HepG2 (cell line): Measurements from ENCODE around the gene FECH. TPM values are rescaled to one million over a fixed set of nuclear protein-coding genes. Genes with fewer than 3 reads are reported as not detected.

Source experiments
- CCDC6 ChIP-seq: sonication (generic); formaldehyde crosslinking; IDR thresholded peaks from 2 replicates; pipeline ENCODE4 v1.8.1; 2022; ENCODE audit warnings: mild to moderate bottlenecking, missing genetic modification reagents, moderate library complexity
- FOXA1 ChIP-seq, 2 experiments: fragments of 450-650 bp in 1 of 2; sonication (generic) in 1 of 2; formaldehyde crosslinking in 1 of 2; IDR thresholded peaks; 2 replicates each; pipeline versions ENCODE4 v1.4.0 to v1.6.1; 2016 to 2020; ENCODE audit warnings: missing genetic modification reagents in 1 of 2
- JUND ChIP-seq: sonication (generic); formaldehyde crosslinking; IDR thresholded peaks from 2 replicates; pipeline ENCODE4 v1.8.0; 2022; ENCODE audit warnings: mild to moderate bottlenecking, missing genetic modification reagents
- MAFK ChIP-seq, 2 experiments: IDR thresholded peaks in 1 of 2; conservative IDR thresholded peaks in 1 of 2; 2 replicates each; pipeline ENCODE4 v1.6.1; 2011; ENCODE audit warnings: improper control_type of control experiment in 2 of 2, low read length in 2 of 2
- POGZ ChIP-seq: sonication (generic); formaldehyde crosslinking; IDR thresholded peaks from 2 replicates; pipeline ENCODE4 v1.4.0; 2020; ENCODE audit warnings: mild to moderate bottlenecking, missing genetic modification reagents
- REL ChIP-seq: sonication (generic); formaldehyde crosslinking; conservative IDR thresholded peaks from 2 replicates; pipeline ENCODE4 v1.8.0; 2022; ENCODE audit warnings: mild to moderate bottlenecking, missing genetic modification reagents, moderate library complexity
- RFX5 ChIP-seq: IDR thresholded peaks from 2 replicates; pipeline ENCODE4 v1.6.1; 2011; ENCODE audit warnings: low read depth, low read length, improper control_type of control experiment
- SALL1 ChIP-seq: sonication (generic); formaldehyde crosslinking; IDR thresholded peaks from 2 replicates; pipeline ENCODE4 v1.8.0; 2022; ENCODE audit warnings: mild to moderate bottlenecking, missing genetic modification reagents
- SIX1 ChIP-seq: sonication (generic); formaldehyde crosslinking; IDR thresholded peaks from 2 replicates; pipeline ENCODE4 v1.4.0; 2020; ENCODE audit warnings: missing genetic modification reagents, borderline replicate concordance
- SNRNP70 ChIP-seq: fragments of 200-400 bp; formaldehyde crosslinking; IDR thresholded peaks from 2 replicates; pipeline ENCODE4 v1.6.1; 2017; ENCODE audit warnings: mild to moderate bottlenecking, low read depth, low read length, moderate library complexity
- SOX6 ChIP-seq, 2 experiments: fragments of 450-650 bp in 1 of 2; sonication (generic) in 1 of 2; formaldehyde crosslinking in 1 of 2; IDR thresholded peaks; 2 replicates each; pipeline versions ENCODE4 v1.4.0 to v1.6.1; 2017 to 2020; ENCODE audit warnings: antibody characterized with exemption in 1 of 2, mild to moderate bottlenecking in 1 of 2, missing genetic modification reagents in 1 of 2
- SYNCRIP ChIP-seq: fragments of 200-400 bp; formaldehyde crosslinking; IDR thresholded peaks from 2 replicates; pipeline ENCODE4 v1.6.1; 2018; ENCODE audit warnings: mild to moderate bottlenecking, low read depth, low read length; ENCODE audit not compliant: insufficient read depth
- TRIM22 ChIP-seq: fragments of 450-650 bp; IDR thresholded peaks from 2 replicates; pipeline ENCODE4 v1.6.1; 2017
- XRCC5 ChIP-seq: fragments of 200-400 bp; formaldehyde crosslinking; optimal IDR thresholded peaks from 2 replicates; pipeline ENCODE3; 2017; ENCODE audit warnings: mild to moderate bottlenecking, low read length
- ZBTB21 ChIP-seq: sonication (generic); formaldehyde crosslinking; IDR thresholded peaks from 2 replicates; pipeline ENCODE4 v1.4.0; 2020; ENCODE audit warnings: missing genetic modification reagents
- ZNF138 ChIP-seq: sonication (generic); formaldehyde crosslinking; IDR thresholded peaks from 2 replicates; pipeline ENCODE4 v1.5.0; 2020; ENCODE audit warnings: mild to moderate bottlenecking, low read depth, missing genetic modification reagents
- ZNF337 ChIP-seq: sonication (generic); formaldehyde crosslinking; IDR thresholded peaks from 2 replicates; pipeline ENCODE4 v1.5.1; 2020; ENCODE audit warnings: missing genetic modification reagents, low read depth, mild to moderate bottlenecking, borderline replicate concordance
- ZNF362 ChIP-seq: sonication (generic); formaldehyde crosslinking; IDR thresholded peaks from 2 replicates; pipeline ENCODE4 v1.4.0; 2020; ENCODE audit warnings: missing genetic modification reagents, mild to moderate bottlenecking, borderline replicate concordance
- ZNF605 ChIP-seq: sonication (generic); formaldehyde crosslinking; IDR thresholded peaks from 2 replicates; pipeline ENCODE4 v1.8.0; 2022; ENCODE audit warnings: mild to moderate bottlenecking, missing genetic modification reagents
- ZNF883 ChIP-seq: sonication (generic); formaldehyde crosslinking; IDR thresholded peaks from 2 replicates; pipeline ENCODE4 v1.5.1; 2020; ENCODE audit warnings: mild to moderate bottlenecking, missing genetic modification reagents; ENCODE audit errors: not compliant biosample characterization
- polyA plus RNA-seq, 8 experiments: library from polyadenylated mRNA; depleted of rRNA in 3 of 8; stranded (reverse) in 7 of 8; unstranded in 1 of 8; fragments of >200 nt; fragmentation: Illumina TruSeq in 4 of 8; extraction: Trizol in 4 of 8; gene quantifications; 2 replicates each; pipeline versions ENCODE4 v1.2.1 to v1.2.3, GENCODE V29; 2011 to 2016; ENCODE audit warnings: low read depth in 4 of 8, missing spikeins in 1 of 8, mixed read lengths in 1 of 8; ENCODE audit not compliant: insufficient read depth in 1 of 8
- total RNA-seq, 5 experiments: library from RNA; depleted of rRNA; stranded (reverse); fragments of >200 nt; fragmentation: Illumina TruSeq; extraction: Trizol; gene quantifications; 2 replicates each; pipeline ENCODE4 v1.2.3, GENCODE V29; 2016; ENCODE audit warnings: low read depth in 1 of 5
- TF ChIP-seq, protein P1 (sequence below): sonication (generic); formaldehyde crosslinking; IDR thresholded peaks from 2 replicates; pipeline ENCODE4 v1.5.0; 2020; ENCODE audit warnings: mild to moderate bottlenecking, missing genetic modification reagents
- TF ChIP-seq, protein P2 (sequence below): sonication (generic); formaldehyde crosslinking; IDR thresholded peaks from 2 replicates; pipeline ENCODE4 v1.4.0; 2020; ENCODE audit warnings: mild to moderate bottlenecking, missing genetic modification reagents

The FECH gene
- total and polyA plus RNA-seq, 2 of the 13 experiments (the other 11 are each of a cell fraction or from before 2014, with no cell fraction given), result 14.7 to 21.9 TPM

DNA sequence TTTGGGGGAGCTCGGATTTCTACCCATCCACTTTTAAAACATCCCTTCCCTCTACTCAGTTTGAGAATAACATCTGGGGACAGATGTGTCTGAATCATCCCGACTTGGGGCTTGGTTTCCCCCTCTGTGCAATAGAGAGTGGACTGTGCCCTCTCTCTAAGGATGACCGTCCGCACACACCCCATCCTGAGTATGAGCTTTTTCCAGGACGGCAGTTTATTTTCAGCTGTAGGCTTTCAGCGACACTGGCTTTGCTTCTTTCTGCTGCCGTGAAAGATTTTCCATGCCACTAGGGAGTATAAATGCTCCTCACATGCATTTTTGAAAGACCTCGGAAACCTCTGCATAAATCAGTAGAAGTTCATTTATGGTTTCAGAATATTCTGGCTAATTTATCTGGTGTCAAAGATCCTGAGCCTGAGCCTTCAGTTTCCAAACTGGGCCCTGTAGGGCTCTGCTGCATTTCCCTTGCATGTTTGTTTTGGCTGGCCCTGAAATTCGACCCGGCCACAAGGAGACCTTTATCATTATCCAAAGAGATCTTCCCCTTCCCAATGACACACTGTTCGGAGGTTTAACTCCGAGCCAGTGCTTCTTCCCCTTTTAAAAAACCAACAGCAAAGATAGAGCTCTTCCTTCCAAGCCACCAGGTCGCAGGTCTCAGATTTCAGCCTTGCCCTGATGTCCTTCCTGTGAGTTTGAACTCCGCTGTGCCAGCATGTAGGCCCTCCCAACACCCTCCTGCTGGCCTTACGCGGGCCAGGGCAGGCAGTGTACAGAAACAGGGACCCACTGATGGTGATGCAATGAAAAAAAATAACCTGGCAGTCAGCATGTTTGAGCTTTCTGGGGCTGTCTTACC, 53.3 kb downstream of the FECH start (continued):
- TF ChIP-seq POGZ (CRISPR knock-in tag) (no peak), ZBTB21 (CRISPR knock-in tag) (no peak), ZNF337 (no peak), TRIM22 (no peak), SYNCRIP (no peak), ZNF138 (CRISPR knock-in tag) (no peak), CCDC6 (CRISPR knock-in tag) (0 out of 2 replicates have a peak, but pooled peaks have one; percentile 16), SALL1 (CRISPR knock-in tag) (peak; percentile 41), ZNF362 (CRISPR knock-in tag) (peak; percentile 75), FOXA1 (IDR thresholded peaks at IDR 0.05) (no peak), FOXA1 (CRISPR knock-in tag; IDR thresholded peaks at IDR 0.05) (peak; percentile 54), XRCC5 (no peak), SOX6 (IDR thresholded peaks at IDR 0.05) (no peak), SOX6 (CRISPR knock-in tag; IDR thresholded peaks at IDR 0.05) (peak; percentile 5; the same call in 1 of the 2 replicates), SIX1 (CRISPR knock-in tag) (peak; percentile 76; the same call in 1 of the 2 replicates), JUND (CRISPR knock-in tag) (no peak), MAFK (conservative IDR thresholded peaks at IDR 0.05 in 1 of 2, IDR thresholded peaks at IDR 0.05 in 1 of 2; ENCODE audit: low read length in 2 of 2) (peak in 1 of 2 experiments; percentile 10; a peak in 1 of 4 replicates), REL (CRISPR knock-in tag) (no peak), RFX5 (no peak), ZNF883 (CRISPR knock-in tag) (no peak), SNRNP70 (no peak), ZNF605 (CRISPR knock-in tag) (no peak)
- TF ChIP-seq, protein P1, sequence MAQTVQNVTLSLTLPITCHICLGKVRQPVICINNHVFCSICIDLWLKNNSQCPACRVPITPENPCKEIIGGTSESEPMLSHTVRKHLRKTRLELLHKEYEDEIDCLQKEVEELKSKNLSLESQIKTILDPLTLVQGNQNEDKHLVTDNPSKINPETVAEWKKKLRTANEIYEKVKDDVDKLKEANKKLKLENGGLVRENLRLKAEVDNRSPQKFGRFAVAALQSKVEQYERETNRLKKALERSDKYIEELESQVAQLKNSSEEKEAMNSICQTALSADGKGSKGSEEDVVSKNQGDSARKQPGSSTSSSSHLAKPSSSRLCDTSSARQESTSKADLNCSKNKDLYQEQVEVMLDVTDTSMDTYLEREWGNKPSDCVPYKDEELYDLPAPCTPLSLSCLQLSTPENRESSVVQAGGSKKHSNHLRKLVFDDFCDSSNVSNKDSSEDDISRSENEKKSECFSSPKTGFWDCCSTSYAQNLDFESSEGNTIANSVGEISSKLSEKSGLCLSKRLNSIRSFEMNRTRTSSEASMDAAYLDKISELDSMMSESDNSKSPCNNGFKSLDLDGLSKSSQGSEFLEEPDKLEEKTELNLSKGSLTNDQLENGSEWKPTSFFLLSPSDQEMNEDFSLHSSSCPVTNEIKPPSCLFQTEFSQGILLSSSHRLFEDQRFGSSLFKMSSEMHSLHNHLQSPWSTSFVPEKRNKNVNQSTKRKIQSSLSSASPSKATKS (CRISPR knock-in tag), result no peak
- TF ChIP-seq, protein P2, sequence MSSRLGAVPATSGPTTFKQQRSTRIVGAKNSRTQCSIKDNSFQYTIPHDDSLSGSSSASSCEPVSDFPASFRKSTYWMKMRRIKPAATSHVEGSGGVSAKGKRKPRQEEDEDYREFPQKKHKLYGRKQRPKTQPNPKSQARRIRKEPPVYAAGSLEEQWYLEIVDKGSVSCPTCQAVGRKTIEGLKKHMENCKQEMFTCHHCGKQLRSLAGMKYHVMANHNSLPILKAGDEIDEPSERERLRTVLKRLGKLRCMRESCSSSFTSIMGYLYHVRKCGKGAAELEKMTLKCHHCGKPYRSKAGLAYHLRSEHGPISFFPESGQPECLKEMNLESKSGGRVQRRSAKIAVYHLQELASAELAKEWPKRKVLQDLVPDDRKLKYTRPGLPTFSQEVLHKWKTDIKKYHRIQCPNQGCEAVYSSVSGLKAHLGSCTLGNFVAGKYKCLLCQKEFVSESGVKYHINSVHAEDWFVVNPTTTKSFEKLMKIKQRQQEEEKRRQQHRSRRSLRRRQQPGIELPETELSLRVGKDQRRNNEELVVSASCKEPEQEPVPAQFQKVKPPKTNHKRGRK (CRISPR knock-in tag), result no peak
